ENCODE measurements around the gene TCAP.

The TCAP gene

GRCh38 chr17:39664581-39665561 lies at the start of gene TCAP:
Gene TCAP, plus strand, starts transcription at chr17:39665349. Its CDS starts 11 bp downstream, at chr17:39665360.
- FAIRE-seq (no peak), DNase-seq (ENCODE audit: insufficient read length, low spot score) (no peak)

GRCh38 chr17:39615434-39615833 lies 49.7 kb upstream of the TCAP start:
- FAIRE-seq: no peak

DNA sequence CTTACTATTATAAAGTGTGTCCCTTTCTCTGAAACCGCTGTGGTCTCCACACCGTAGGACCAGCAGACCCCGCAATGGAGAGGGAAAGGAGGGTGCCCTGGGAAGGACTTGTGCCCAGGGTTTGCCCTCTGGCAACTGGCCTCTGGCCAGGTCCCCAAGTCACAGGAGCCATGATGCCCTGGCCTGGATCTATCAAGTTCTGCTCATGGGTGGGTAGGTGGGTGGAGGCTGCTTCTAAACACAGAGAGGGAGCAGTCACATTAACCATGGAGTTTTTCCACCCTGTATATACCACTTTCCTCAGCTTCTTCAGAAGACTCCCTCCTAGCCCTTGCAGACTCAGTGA lies 48.1 kb upstream of the TCAP start:
- no peak for DNase-seq (ENCODE audit: insufficient read length, low spot score)
- FAIRE-seq: no peak

More at GRCh38 chr17:39615434-39615833, 49.7 kb upstream of the TCAP start:
- DNase-seq (ENCODE audit: insufficient read length, low spot score): no peak

DNA sequence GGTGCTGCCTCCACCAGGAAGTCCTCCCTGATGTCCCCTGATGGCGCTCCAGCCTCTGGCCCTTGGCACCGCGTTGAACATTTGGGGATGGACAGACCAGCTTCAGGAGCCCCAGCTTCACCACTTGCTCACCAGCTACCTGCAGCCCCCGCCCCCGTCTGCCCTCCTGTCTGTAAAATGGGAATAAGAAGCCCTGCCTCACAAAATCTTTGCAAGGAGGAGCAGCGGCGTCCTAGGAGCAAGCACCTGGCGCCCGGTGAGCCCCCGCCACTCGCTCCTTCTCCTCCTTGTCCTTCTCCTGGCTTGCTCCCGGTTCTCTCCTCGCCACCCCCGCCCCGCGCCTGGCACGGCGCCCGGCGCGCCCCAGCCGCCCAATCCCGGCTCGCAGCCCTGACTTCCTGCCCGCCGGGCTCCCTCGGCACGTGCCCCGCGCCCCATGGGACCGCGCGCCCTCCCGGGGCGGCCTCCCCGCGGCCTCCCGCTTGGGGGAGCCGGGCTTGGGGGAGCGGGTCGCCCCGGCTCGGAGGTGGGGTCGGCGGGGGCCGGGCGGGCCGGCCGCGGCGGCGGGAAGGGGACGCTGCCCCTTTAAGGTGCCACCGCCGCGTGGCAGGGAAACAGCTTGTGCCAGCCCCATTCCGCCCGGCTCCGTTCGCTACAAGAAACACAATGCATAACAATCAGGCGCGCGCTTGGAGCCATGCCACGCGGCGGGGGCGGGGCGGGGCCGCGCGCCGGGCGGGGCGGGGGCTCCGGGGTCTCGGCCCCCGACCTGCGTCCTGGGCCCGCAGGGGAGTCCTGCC lies 47.5 kb upstream of the TCAP start:
- DNase-seq (ENCODE audit: insufficient read length, low spot score) (peak; percentile 79), FAIRE-seq (peak; percentile 84)

- FAIRE-seq (no peak), DNase-seq (ENCODE audit: insufficient read length, low spot score) (peak; percentile 53)
These were observed 46.8 kb upstream of the TCAP start for GRCh38 chr17:39618246-39618913.

DNA sequence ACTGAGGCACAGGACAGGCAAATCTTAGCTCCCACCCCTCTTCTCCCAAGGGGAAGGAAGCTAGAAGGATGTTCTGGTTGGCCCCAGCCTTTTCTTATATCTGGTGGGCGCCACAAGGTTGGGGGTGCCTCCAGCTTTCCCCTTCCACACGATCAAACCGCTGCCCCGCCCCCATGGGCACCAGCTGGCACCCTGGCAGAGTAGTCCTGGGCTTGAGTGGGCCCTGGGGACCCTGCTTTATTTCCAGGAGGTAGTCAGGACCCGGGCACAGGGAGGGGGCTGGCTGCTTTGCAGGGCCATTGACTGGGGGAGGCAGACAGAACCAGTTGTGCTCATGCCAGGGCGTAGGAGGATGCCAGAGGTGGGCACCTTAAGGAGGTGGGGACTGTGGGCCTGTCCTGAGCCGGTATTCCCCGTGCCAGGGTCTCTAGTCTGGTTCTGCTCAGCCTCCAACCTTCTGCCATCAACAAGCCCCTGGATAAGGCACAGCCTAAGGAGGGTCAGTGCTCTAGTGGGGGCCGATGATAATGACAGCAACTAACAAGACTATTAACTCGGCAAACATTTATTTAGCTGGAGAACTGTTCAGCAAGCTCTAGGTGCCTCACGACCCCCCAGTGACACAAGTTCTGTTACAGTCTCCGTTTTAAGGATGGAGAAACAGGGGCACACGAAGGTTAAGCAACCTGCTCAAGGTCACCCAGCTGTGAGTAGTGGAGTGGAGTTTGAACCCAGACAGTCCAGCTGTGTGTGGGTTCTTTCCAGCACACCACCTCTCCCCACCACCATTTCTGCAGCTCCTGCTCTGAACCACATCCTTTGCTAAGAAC lies 46.0 kb upstream of the TCAP start:
- DNase-seq (ENCODE audit: insufficient read length, low spot score): no peak
- FAIRE-seq: no peak

GRCh38 chr17:39619786-39620101 lies 45.4 kb upstream of the TCAP start:
- no peak for DNase-seq (ENCODE audit: insufficient read length, low spot score)
- FAIRE-seq: no peak

- peak; percentile 97 for FAIRE-seq
- peak; percentile 91 for DNase-seq (ENCODE audit: insufficient read length, low spot score)
These were observed 43.4 kb upstream of the TCAP start for GRCh38 chr17:39621523-39622379.

DNA sequence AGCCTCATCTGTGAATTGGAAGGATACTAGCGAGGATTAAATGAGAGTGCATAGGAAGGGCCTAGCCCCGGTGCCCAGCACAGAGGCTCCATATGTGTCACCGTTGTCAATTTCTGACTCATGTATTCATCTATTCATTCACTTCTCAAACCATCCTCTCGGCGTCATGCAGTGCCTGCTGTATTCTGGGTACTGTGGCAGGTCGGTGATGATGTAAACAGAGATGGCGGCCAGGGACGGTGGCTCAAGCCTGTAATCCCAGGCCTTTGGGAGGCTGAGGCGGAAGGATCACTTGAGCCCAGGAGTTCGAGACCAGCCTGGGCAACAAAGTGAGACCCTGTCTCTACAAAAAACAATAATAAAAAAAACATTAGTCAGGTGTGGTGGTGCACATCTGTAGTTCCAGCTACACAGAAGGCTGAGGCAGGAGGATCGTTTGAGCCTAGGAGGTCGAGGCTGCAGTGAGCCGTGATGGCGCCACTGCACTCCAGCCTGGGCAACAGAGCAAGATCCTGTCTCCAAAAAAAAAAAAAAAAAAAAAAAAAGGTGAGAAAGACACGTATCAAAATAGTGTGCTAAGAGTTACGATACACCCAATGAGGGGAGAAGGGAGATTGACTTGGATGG lies 42.7 kb upstream of the TCAP start:
- DNase-seq (ENCODE audit: insufficient read length, low spot score): no peak

DNA sequence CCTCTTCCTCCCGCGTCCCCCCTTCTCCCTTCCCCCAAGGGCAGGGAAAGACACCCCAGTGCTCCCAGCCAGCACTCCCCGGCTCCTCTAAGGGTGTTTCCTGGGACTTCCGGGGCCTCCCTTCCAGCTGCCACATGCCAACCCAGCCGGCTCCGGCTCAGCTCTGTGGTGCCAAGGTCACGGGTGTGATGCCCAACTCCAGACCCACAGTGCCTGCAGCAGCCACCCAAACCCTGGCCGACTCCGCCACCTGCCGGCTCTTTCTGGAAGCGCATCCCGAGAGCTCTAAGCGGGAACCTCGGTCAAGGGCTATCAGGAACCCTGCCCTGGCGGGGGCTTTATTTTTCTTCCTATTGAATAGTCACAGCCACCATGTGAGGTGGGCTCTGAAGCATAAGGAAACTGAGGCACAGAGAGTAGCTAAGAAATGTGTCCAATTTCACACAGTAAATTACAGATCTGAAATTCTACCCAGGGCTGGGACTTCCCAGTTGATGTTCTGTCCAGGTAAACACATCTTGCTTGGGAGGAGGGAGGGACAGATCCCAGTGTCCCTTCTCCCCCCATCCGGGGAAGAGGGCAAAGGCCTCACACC lies 41.7 kb upstream of the TCAP start:
- DNase-seq (ENCODE audit: insufficient read length, low spot score) (peak; percentile 88), FAIRE-seq (peak; percentile 80)

More for the DNA sequence above, 42.7 kb upstream of the TCAP start:
- FAIRE-seq: no peak

DNA sequence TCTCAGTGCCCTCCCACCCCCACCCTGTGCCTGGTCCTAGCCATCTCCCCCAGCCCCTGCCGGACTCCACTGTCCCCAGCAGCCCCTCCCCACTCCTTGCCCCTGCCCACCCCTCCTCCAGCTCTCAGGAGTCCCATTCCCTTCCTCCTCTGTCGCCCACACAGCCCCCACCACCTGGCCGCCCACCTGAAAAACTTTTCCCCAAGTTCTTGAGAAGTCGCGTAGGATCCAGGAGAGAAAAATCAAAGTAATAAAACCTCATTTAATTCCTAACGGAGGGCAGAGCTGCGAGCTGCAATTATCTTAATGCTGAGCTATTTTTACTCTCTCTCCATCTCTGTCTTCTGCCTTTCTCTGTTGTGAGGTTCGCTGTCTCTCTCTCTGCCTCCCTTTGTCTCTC lies 40.8 kb upstream of the TCAP start:
- DNase-seq (ENCODE audit: insufficient read length, low spot score): no peak
- FAIRE-seq: no peak

GRCh38 chr17:39625198-39625785 lies 39.9 kb upstream of the TCAP start:
- FAIRE-seq (no peak), DNase-seq (ENCODE audit: insufficient read length, low spot score) (no peak)

- DNase-seq (ENCODE audit: insufficient read length, low spot score) (no peak), FAIRE-seq (peak; percentile 94)
These were observed 38.7 kb upstream of the TCAP start, which contains the start of gene PPP1R1B for GRCh38 chr17:39626171-39627046. Gene PPP1R1B, plus strand, starts transcription at chr17:39626952. Its CDS starts 441 bp downstream, at chr17:39627393.

DNA sequence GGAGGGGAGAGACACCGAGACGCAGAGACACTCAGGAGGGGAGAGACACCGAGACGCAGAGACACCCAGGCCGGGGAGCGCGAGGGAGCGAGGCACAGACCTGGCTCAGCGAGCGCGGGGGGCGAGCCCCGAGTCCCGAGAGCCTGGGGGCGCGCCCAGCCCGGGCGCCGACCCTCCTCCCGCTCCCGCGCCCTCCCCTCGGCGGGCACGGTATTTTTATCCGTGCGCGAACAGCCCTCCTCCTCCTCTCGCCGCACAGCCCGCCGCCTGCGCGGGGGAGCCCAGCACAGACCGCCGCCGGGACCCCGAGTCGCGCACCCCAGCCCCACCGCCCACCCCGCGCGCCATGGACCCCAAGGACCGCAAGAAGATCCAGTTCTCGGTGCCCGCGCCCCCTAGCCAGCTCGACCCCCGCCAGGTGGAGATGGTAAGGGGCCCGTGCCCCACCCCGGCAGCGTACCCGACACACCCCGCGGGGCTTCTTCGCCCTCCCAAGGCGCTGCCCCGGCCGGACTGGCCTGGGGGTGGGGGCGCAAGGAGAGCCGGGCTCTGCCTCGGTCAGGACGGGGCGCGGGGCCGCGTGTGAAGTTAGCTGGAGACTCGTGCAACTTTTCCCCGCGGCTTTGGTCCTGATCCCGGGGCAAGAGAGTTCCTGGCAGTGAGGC lies 38.0 kb upstream of the TCAP start:
- DNase-seq (ENCODE audit: insufficient read length, low spot score) (no peak), FAIRE-seq (no peak)

DNA sequence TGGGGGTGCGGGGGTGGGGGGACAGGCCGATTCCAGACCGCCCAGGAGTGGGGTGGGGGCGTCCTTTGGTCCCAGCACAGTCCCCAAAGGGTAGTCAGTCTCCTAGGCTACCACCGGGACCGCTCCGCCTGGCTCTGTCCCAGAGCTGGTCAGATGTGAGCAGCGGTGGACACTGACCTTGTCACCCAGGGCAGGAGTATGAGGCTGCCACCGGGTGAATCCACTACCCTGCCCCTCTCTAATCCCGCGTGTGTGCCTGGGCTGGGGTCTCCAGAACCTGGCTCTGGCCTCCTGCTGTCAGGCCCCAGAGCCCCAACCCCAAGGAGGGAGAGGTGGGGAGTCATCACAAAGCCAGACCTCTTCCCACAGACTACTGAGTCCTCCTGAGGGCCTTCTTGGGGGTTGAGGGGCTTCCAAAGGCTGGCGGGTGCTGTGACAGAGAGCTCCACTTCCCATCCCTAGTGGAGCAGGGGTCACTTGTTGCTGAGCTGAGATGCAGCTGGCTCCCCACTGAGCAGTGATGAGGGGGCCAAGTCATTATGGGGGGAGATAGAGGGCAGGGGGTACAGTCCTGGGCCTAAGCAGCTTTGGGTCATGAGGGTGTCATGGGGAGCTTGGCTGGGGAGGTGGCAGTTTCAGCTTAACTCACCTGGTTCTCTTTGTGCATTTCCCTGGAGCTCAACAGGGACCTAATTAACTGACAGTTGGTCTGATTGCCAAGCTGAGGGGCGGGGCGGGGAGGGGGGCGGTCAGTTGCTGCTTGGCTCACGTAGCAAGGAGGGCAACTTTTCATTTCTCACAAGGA lies 37.2 kb upstream of the TCAP start:
- FAIRE-seq (no peak), DNase-seq (ENCODE audit: insufficient read length, low spot score) (no peak)

Measured in HTR-8/SVneo (cell line).